HL-60 (cell line): ENCODE results near the gene NHERF1.

Experiments used
- DNase-seq, 2 experiments: peaks; one replicate each; pipeline ENCODE4 v3.0.0-alpha.2; 2010 to 2020; ENCODE audit warnings: low read depth in 1 of 2, low spot score in 1 of 2
- H3K27ac ChIP-seq: fragments of 250-450 bp; sonication (Bioruptor Pico); replicated peaks from 2 replicates; pipeline ENCODE4 v1.5.1; 2020; ENCODE audit warnings: mild to moderate bottlenecking, moderate library complexity
- H3K27me3 ChIP-seq: fragments of 250-450 bp; sonication (Bioruptor Pico); 2 replicates; pipeline ENCODE4 v1.5.1; 2021; ENCODE audit warnings: mild to moderate bottlenecking, moderate library complexity; ENCODE audit not compliant: insufficient read depth, poor library complexity, severe bottlenecking
- H3K4me3 ChIP-seq: replicated peaks from 2 replicates; pipeline ENCODE4 v1.5.1; 2011; ENCODE audit warnings: mild to moderate bottlenecking, control low read depth, low read length; ENCODE audit not compliant: insufficient read depth
- CTCF ChIP-seq: IDR thresholded peaks from one replicate; pipeline ENCODE4 v1.5.1; 2011; ENCODE audit warnings: low read length, control low read depth, inconsistent platforms; ENCODE audit not compliant: insufficient read depth
- GABPA ChIP-seq: IDR thresholded peaks from 2 replicates; pipeline ENCODE4 v1.6.1; 2012; ENCODE audit warnings: low read depth
- POLR2AphosphoS5 ChIP-seq: IDR thresholded peaks from 2 replicates; pipeline ENCODE4 v1.6.1; 2012; ENCODE audit warnings: low read depth
- REST ChIP-seq: IDR thresholded peaks from 2 replicates; pipeline ENCODE4 v1.6.1; 2012; ENCODE audit warnings: low read depth; ENCODE audit not compliant: insufficient replicate concordance
- SPI1 ChIP-seq: IDR thresholded peaks from 2 replicates; pipeline ENCODE4 v1.6.1; 2012; ENCODE audit warnings: low read depth, mild to moderate bottlenecking, borderline replicate concordance

NHERF1 gene

GRCh38 chr17:74756891-74757290, 8.5 kb downstream of the NHERF1 start:
- H3K27ac ChIP-seq, result no peak overlapping the region

GRCh38 chr17:74757502-74757901, 9.1 kb downstream of the NHERF1 start:
- DNase-seq, result no peak
- Histone ChIP-seq H3K4me3 (no peak overlapping the region), H3K27ac (peak overlapping the region; percentile 52; the same call in 1 of the 2 replicates), H3K27me3 (no peaks in the 10 kb centered on the region)
- TF ChIP-seq SPI1, result no peak
- TF ChIP-seq REST, result no peak
- TF ChIP-seq POLR2AphosphoS5, result no peak
- TF ChIP-seq CTCF, result no peak
- TF ChIP-seq GABPA, result no peak

More at GRCh38 chr17:74756891-74757290, 8.5 kb downstream of the NHERF1 start:
- H3K27me3 ChIP-seq, result no peaks in the 10 kb centered on the region
- no peak overlapping the region for H3K4me3 ChIP-seq
- TF ChIP-seq REST (no peak), POLR2AphosphoS5 (no peak), CTCF (no peak), GABPA (no peak), SPI1 (no peak)
- no peak for DNase-seq

GRCh38 chr17:74757931-74758847, 9.8 kb downstream of the NHERF1 start:
- no peak for DNase-seq
- Histone ChIP-seq H3K27ac (peak overlapping the region; percentile 52), H3K4me3 (no peak overlapping the region), H3K27me3 (no peaks in the 10 kb centered on the region)
- no peak for TF ChIP-seq GABPA
- no peak for TF ChIP-seq POLR2AphosphoS5

- no peak overlapping the region for H3K4me3 ChIP-seq
- peak overlapping the region; percentile 52 for H3K27ac ChIP-seq
- peak; percentile 71 to 77 for DNase-seq
- no peaks in the 10 kb centered on the region for H3K27me3 ChIP-seq
- no peak for TF ChIP-seq REST
- no peak for TF ChIP-seq POLR2AphosphoS5
- no peak for TF ChIP-seq CTCF
- no peak for TF ChIP-seq GABPA
- peak; percentile 25; the same call in 1 of the 2 replicates for TF ChIP-seq SPI1
These were observed 10.4 kb downstream of the NHERF1 start for GRCh38 chr17:74758848-74759168.
